Left lung (tissue), 10 donors: ENCODE results near the gene MICAL2. TPM values are rescaled to one million over a fixed set of nuclear protein-coding genes. Genes with fewer than 3 reads are reported as not detected.

Experiments used
- ATAC-seq: fragments of 200-7000 bp; cut with Tn5 transposase; one replicate; pipeline ENCODE4 v1.9.1; 2020; ENCODE audit warnings: moderate library complexity
- DNase-seq, 4 donors: peaks; one replicate each; pipeline ENCODE4 v3.0.0-alpha.2; 2013 to 2020
- H3K27ac ChIP-seq, 2 donors: fragments of 200-600 bp; sonication (generic) in 1 of 2; one replicate each; pipeline versions ENCODE4 v1.5.0 to v1.8.0; 2020 to 2021
- H3K27me3 ChIP-seq, 2 donors: fragments of 200-600 bp; sonication (generic) in 1 of 2; one replicate each; pipeline versions ENCODE4 v1.5.0 to v1.8.0; 2020 to 2021
- H3K36me3 ChIP-seq, 2 donors: fragments of 200-600 bp; sonication (generic) in 1 of 2; one replicate each; pipeline versions ENCODE4 v1.5.0 to v1.8.0; 2020 to 2021
- H3K4me1 ChIP-seq, 2 donors: fragments of 200-600 bp; one replicate each; pipeline ENCODE4 v1.8.0; 2021
- H3K4me3 ChIP-seq, 2 donors: fragments of 200-600 bp; sonication (generic) in 1 of 2; one replicate each; pipeline versions ENCODE4 v1.5.0 to v1.8.0; 2020 to 2021; ENCODE audit warnings: mild to moderate bottlenecking in 1 of 2
- H3K9me3 ChIP-seq, 2 donors: fragments of 200-600 bp; sonication (generic) in 1 of 2; one replicate each; pipeline versions ENCODE4 v1.5.0 to v1.8.0; 2020 to 2021
- CTCF ChIP-seq, 2 donors: fragments of 200-600 bp; sonication (generic) in 1 of 2; IDR thresholded peaks; one replicate each; pipeline versions ENCODE4 v1.5.0 to v1.8.0; 2021; ENCODE audit warnings: antibody characterized with exemption in 2 of 2
- intact Hi-C, 2 donors: fragments of 100-400 bp; cut with DNase I; formaldehyde crosslinking; loops; one replicate each; pipeline versions ENCODE4 v1.11.2 to v1.14.2; 2022
- polyA plus RNA-seq, 6 donors: library from polyadenylated mRNA; unstranded; fragments of 120-200 nt; gene quantifications; one replicate each; pipeline ENCODE4 v1.2.1, GENCODE V29; 2013; ENCODE audit not compliant: insufficient read length in 6 of 6
- total RNA-seq, 2 donors: library from RNA; stranded (reverse); fragmentation: NEBNext Ultra II Directional; extraction: Animal tissue kit (Norgen Biotek cat#: 25700); gene quantifications; one replicate each; pipeline ENCODE4 v1.2.1, GENCODE V29; 2021
- donor health status: DM: no; HTN: yes; CAD: no.
- donor health status: DM: no; HTN: no; CAD: no.

The MICAL2 gene
- total and polyA plus RNA-seq, 8 donors, result 49.8 to 293 (median 89.4) TPM

GRCh38 chr11:12267921-12268320 is 157.5 kb downstream of the MICAL2 start:
- intact Hi-C loops, result no loop called here
- TF ChIP-seq CTCF (IDR thresholded peaks at IDR 0.05), result no peak
- Histone ChIP-seq H3K27ac (no peak overlapping the region), H3K36me3 (peaks cover 0 to 18% of the 10 kb centered on the region in 2 donors), H3K9me3 (no peaks in the 10 kb centered on the region), H3K4me1 (peaks cover 11 to 21% of the 10 kb centered on the region in 2 donors), H3K27me3 (no peaks in the 10 kb centered on the region), H3K4me3 (no peak overlapping the region)
- ATAC-seq (no peak), DNase-seq (no peak)

GRCh38 chr11:12269104-12269441 is 158.7 kb downstream of the MICAL2 start:
- TF ChIP-seq CTCF (IDR thresholded peaks at IDR 0.05), result no peak
- Histone ChIP-seq H3K4me3 (no peak overlapping the region), H3K27ac (peak overlapping the region; percentile 30 to 65), H3K27me3 (no peaks in the 10 kb centered on the region), H3K4me1 (peaks cover 11 to 21% of the 10 kb centered on the region in 2 donors), H3K36me3 (peaks cover 0 to 7% of the 10 kb centered on the region in 2 donors), H3K9me3 (no peaks in the 10 kb centered on the region)
- DNase-seq (peak in 1 of 4 donors; percentile 53), ATAC-seq (peak; percentile 87)
- intact Hi-C loops, result no loop called here

GRCh38 chr11:12269446-12270214 is 159.2 kb downstream of the MICAL2 start:
- TF ChIP-seq CTCF (IDR thresholded peaks at IDR 0.05), result no peak
- H3K4me1 ChIP-seq, result peaks cover 11 to 21% of the 10 kb centered on the region in 2 donors
- DNase-seq, result no peak
- H3K4me3 ChIP-seq, result no peak overlapping the region
- peak; percentile 68 for ATAC-seq
- no peaks in the 10 kb centered on the region for H3K9me3 ChIP-seq
- intact Hi-C loops, result no loop called here
- H3K27ac ChIP-seq, result peak overlapping the region in 1 of 2 donors; percentile 30
- H3K27me3 ChIP-seq, result no peaks in the 10 kb centered on the region
- H3K36me3 ChIP-seq, result peaks cover 0 to 1% of the 10 kb centered on the region in 2 donors

- Histone ChIP-seq H3K27ac (no peak overlapping the region), H3K9me3 (no peaks in the 10 kb centered on the region), H3K4me1 (peaks cover 11 to 21% of the 10 kb centered on the region in 2 donors), H3K4me3 (no peak overlapping the region), H3K27me3 (no peaks in the 10 kb centered on the region), H3K36me3 (no peaks in the 10 kb centered on the region)
- ATAC-seq, result no peak
- TF ChIP-seq CTCF (IDR thresholded peaks at IDR 0.05), result no peak
- no peak for DNase-seq
- intact Hi-C loops, result no loop called here
These were observed 159.9 kb downstream of the MICAL2 start for GRCh38 chr11:12270215-12270797.

DNA sequence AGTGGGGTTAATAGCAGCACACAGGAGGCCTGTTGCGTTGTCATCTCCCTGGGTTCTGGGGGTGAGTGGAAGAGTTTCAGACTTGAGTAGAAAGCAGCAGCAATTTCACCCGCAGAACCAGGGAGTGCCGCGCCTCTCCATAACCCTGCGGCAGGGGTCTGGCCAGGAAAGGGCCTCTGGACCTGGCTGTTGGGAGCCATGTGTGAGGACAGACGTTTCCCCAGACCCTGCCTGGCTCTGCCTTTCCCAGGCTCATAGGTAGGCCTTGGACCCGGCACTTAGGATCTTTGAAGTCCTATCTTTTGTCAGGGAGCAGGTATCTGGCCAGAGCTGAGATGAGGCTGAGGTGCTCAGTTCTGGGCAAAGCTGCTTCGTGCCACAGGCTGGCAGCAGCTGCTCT is 160.4 kb downstream of the MICAL2 start:
- intact Hi-C loops, result no loop called here
- no peaks in the 10 kb centered on the region for H3K27me3 ChIP-seq
- no peak overlapping the region for H3K4me3 ChIP-seq
- no peaks in the 10 kb centered on the region for H3K36me3 ChIP-seq
- H3K9me3 ChIP-seq, result no peaks in the 10 kb centered on the region
- peaks cover 11 to 21% of the 10 kb centered on the region in 2 donors for H3K4me1 ChIP-seq
- H3K27ac ChIP-seq, result no peak overlapping the region
- no peak for DNase-seq
- ATAC-seq, result no peak
- TF ChIP-seq CTCF (IDR thresholded peaks at IDR 0.05), result no peak
